GM12865 (cell line): ENCODE measurements around the gene GATB.

ENCODE experiments used
- DNase-seq: peaks from one replicate; pipeline ENCODE4 v3.0.0; 2010; ENCODE audit warnings: low read depth
- H3K4me3 ChIP-seq: 2 replicates; pipeline ENCODE4 v1.5.1; 2011; ENCODE audit warnings: mild to moderate bottlenecking, low read depth, low read length, control low read depth
- CTCF ChIP-seq: IDR thresholded peaks from 2 replicates; pipeline ENCODE4 v1.5.1; 2011; ENCODE audit warnings: low read length, control low read depth, low read depth, inconsistent platforms; ENCODE audit not compliant: insufficient read depth; ENCODE audit errors: missing control alignments

Gene GATB

GRCh38 chr4:151774324-151774723 is 13.5 kb upstream of the GATB start:
- no peak for TF ChIP-seq CTCF
- H3K4me3 ChIP-seq = no peak overlapping the region
- no peak for DNase-seq

DNA sequence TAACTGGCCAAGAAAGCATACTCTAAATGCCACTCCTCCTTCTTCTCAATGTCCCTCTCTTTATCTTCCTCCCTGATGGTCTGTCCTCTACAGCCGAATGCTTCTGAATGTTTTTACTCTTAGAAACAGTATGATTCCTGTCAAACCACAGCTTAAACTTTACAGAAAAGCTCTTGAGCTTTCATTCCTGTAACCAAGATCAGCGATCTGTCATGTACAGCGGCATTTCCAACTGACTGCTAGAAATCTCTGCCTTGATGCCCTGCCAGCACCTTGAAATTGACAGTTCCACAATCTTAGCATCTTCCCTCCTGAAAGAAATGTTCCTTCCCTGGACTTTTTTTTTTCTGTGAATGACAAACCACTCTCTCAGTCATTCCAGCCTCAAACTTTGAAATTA is 11.5 kb upstream of the GATB start:
- TF ChIP-seq CTCF = no peak
- DNase-seq = no peak
- H3K4me3 ChIP-seq = no peak overlapping the region

- TF ChIP-seq CTCF = no peak
- H3K4me3 ChIP-seq = no peak overlapping the region
- DNase-seq = no peak
These were observed 10.9 kb upstream of the GATB start for GRCh38 chr4:151771664-151772063.

GRCh38 chr4:151770154-151770553 is 9.3 kb upstream of the GATB start:
- TF ChIP-seq CTCF = no peak
- no peak for DNase-seq

DNA sequence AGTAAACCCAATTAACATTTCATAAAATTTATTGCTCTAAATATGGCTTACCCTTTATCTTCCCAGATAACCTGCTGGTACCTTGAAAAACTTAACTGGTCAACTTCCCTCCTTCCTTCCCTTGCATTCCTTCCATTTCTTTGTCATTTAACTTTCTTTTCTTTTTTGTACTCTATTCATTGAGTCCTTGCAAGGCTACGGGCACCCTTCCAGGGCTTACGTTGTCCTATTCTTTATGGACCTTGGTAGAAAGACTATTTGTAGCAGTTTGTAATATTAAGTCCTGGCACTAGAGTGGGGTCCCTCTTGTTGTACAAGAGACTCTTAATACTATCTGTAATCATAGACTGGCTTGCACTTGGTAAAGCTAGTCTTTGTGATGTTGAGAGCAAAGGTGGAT is 8.0 kb upstream of the GATB start:
- no peak overlapping the region for H3K4me3 ChIP-seq
- TF ChIP-seq CTCF = no peak
- DNase-seq = no peak

More at GRCh38 chr4:151770154-151770553, 9.3 kb upstream of the GATB start:
- no peak overlapping the region for H3K4me3 ChIP-seq

- DNase-seq = peak; percentile 38
- TF ChIP-seq CTCF = peak; percentile 18
- H3K4me3 ChIP-seq = no peak overlapping the region
These were observed 5.9 kb upstream of the GATB start for GRCh38 chr4:151766691-151767090.

DNA sequence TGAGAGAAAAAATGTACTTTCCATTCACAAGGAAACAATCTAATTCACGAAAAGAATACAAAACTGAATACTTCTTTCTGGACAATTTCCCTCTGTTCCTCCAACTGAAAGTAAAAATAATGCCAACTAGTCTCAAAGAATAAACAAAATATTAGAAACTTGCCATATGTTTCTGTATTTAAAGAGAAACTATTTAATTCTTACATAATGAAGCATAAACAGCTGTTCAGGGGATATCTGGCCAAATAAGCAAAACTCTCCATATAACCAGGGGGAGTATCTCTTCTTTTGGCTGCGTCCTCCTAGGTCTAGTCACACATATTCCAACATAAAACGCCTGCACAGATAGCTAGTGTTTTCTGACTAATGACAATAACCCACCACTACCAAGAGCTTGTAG is 805 bp downstream of the GATB start:
- H3K4me3 ChIP-seq = peak overlapping the region; percentile 92
- DNase-seq = no peak
- TF ChIP-seq CTCF = no peak
